HEK293 (cell line): Measurements from ENCODE around the gene TMEM88.

Experiments
- CTCF ChIA-PET: fragments of 350-600 bp; formaldehyde crosslinking; extraction: SDS; loops from one replicate; lab custom pipeline; 2021; ENCODE audit warnings: antibody characterized with exemption; lab: Yijun Ruan, JAX
- POLR2A ChIA-PET: fragments of 300-600 bp; formaldehyde crosslinking; extraction: SDS; loops from one replicate; lab custom pipeline; 2020; ENCODE audit warnings: antibody characterized with exemption, inconsistent platforms; lab: Yijun Ruan, JAX
- H3K27ac ChIP-seq: fragments of 200-500 bp; sonication (Bioruptor generic); 2 replicates; pipeline ENCODE4 v1.5.1; 2014; ENCODE audit warnings: low read depth, low read length, control low read depth, inconsistent platforms; ENCODE audit errors: extremely low read depth
- H3K36me3 ChIP-seq, 2 experiments: fragments of 200-500 bp in 1 of 2; sonication (Bioruptor generic) in 1 of 2; 1 replicate in 1 of 2; 2 replicates in 1 of 2; pipeline ENCODE4 v1.5.1; 2014 to 2017; ENCODE audit warnings: inconsistent platforms in 2 of 2, low read length in 2 of 2; ENCODE audit not compliant: control insufficient read depth in 2 of 2, insufficient read depth in 1 of 2
- H3K4me1 ChIP-seq: fragments of 200-500 bp; sonication (Bioruptor generic); 2 replicates; pipeline ENCODE4 v1.5.1; 2014; ENCODE audit warnings: mild to moderate bottlenecking, low read length, inconsistent platforms; ENCODE audit not compliant: control insufficient read depth, insufficient read depth
- H3K4me3 ChIP-seq: 2 replicates; pipeline ENCODE4 v1.5.1; 2011; ENCODE audit warnings: low read depth, mild to moderate bottlenecking, control low read depth, low read length, moderate library complexity
- H3K9me3 ChIP-seq: fragments of 200-500 bp; sonication (Bioruptor generic); 2 replicates; pipeline ENCODE4 v1.5.1; 2014; ENCODE audit warnings: low read depth, low read length, inconsistent platforms; ENCODE audit not compliant: control insufficient read depth, insufficient read depth
- KLF7 ChIP-seq: fragments of 450-650 bp; formaldehyde crosslinking; IDR thresholded peaks from 2 replicates; pipeline ENCODE4 v1.5.1; 2016; ENCODE audit warnings: missing biosample characterization, missing genetic modification characterization, borderline replicate concordance
- PRDM1 ChIP-seq: fragments of 450-650 bp; formaldehyde crosslinking; IDR thresholded peaks from 2 replicates; pipeline ENCODE4; 2016; ENCODE audit warnings: missing biosample characterization, missing genetic modification characterization
- PRDM10 ChIP-seq: fragments of 450-650 bp; formaldehyde crosslinking; IDR thresholded peaks from 2 replicates; pipeline ENCODE4 v1.5.1; 2016; ENCODE audit warnings: missing biosample characterization, missing genetic modification characterization
- SP3 ChIP-seq: fragments of 450-650 bp; formaldehyde crosslinking; IDR thresholded peaks from 2 replicates; pipeline ENCODE4 v1.5.1; 2016; ENCODE audit warnings: missing biosample characterization, missing genetic modification characterization
- ZBTB11 ChIP-seq: fragments of 450-650 bp; formaldehyde crosslinking; conservative IDR thresholded peaks from 2 replicates; pipeline ENCODE4 v1.5.1; 2016; ENCODE audit warnings: low read depth, missing biosample characterization, missing genetic modification characterization
- ZBTB17 ChIP-seq: fragments of 450-650 bp; formaldehyde crosslinking; IDR thresholded peaks from 2 replicates; pipeline ENCODE4 v1.5.1; 2016; ENCODE audit warnings: missing biosample characterization, missing genetic modification characterization
- ZNF10 ChIP-seq: fragments of 450-650 bp; formaldehyde crosslinking; IDR thresholded peaks from 2 replicates; pipeline ENCODE4 v1.5.1; 2017; ENCODE audit warnings: missing biosample characterization, missing genetic modification characterization
- ZNF121 ChIP-seq: fragments of 450-650 bp; formaldehyde crosslinking; IDR thresholded peaks from 2 replicates; pipeline ENCODE4 v1.5.1; 2016; ENCODE audit warnings: missing biosample characterization, missing genetic modification characterization
- ZNF140 ChIP-seq: fragments of 450-650 bp; formaldehyde crosslinking; IDR thresholded peaks from 2 replicates; pipeline ENCODE4 v1.5.1; 2016; ENCODE audit warnings: missing biosample characterization, missing genetic modification characterization
- ZNF202 ChIP-seq: fragments of 450-650 bp; formaldehyde crosslinking; IDR thresholded peaks from 2 replicates; pipeline ENCODE4 v1.5.1; 2016; ENCODE audit warnings: missing biosample characterization, missing genetic modification characterization, borderline replicate concordance
- ZNF223 ChIP-seq: fragments of 450-650 bp; formaldehyde crosslinking; IDR thresholded peaks from 2 replicates; pipeline ENCODE4 v1.5.1; 2016; ENCODE audit warnings: missing biosample characterization, missing genetic modification characterization
- ZNF24 ChIP-seq: fragments of 450-650 bp; formaldehyde crosslinking; IDR thresholded peaks from 2 replicates; pipeline ENCODE4 v1.5.1; 2016; ENCODE audit warnings: missing biosample characterization, missing genetic modification characterization
- ZNF335 ChIP-seq: fragments of 450-650 bp; formaldehyde crosslinking; conservative IDR thresholded peaks from 2 replicates; pipeline ENCODE4 v1.5.1; 2016; ENCODE audit warnings: missing biosample characterization, missing genetic modification characterization
- ZNF366 ChIP-seq: fragments of 450-650 bp; formaldehyde crosslinking; conservative IDR thresholded peaks from 2 replicates; pipeline ENCODE4 v1.5.1; 2016; ENCODE audit warnings: missing biosample characterization, missing genetic modification characterization
- ZNF585B ChIP-seq: fragments of 450-650 bp; formaldehyde crosslinking; IDR thresholded peaks from 2 replicates; pipeline ENCODE4 v1.5.1; 2016; ENCODE audit warnings: missing biosample characterization, missing genetic modification characterization
- ZNF670 ChIP-seq: fragments of 450-650 bp; formaldehyde crosslinking; IDR thresholded peaks from 2 replicates; pipeline ENCODE4 v1.5.1; 2016; ENCODE audit warnings: missing biosample characterization, missing genetic modification characterization, low read depth
- ZNF677 ChIP-seq: fragments of 450-650 bp; IDR thresholded peaks from 2 replicates; pipeline ENCODE4 v1.5.0; 2018; ENCODE audit warnings: missing biosample characterization, mild to moderate bottlenecking, missing genetic modification characterization, moderate library complexity
- ZSCAN16 ChIP-seq: fragments of 450-650 bp; formaldehyde crosslinking; IDR thresholded peaks from 2 replicates; pipeline ENCODE4 v1.5.1; 2016; ENCODE audit warnings: missing biosample characterization, missing genetic modification characterization

The TMEM88 gene

GRCh38 chr17:7880076-7880868, 25.4 kb downstream of the TMEM88 start:
- no peak for TF ChIP-seq KLF7 (tag by site-specific recombination)
- peak; percentile 76 for TF ChIP-seq ZNF366
- no peak for TF ChIP-seq ZNF10 (tag by site-specific recombination)
- no peak for TF ChIP-seq ZNF223 (tag by site-specific recombination)
- 0 out of 2 replicates have a peak, but pooled peaks have one; percentile 27 for TF ChIP-seq ZBTB17 (tag by site-specific recombination)
- Histone ChIP-seq H3K4me1 (peaks cover 7% of the 10 kb centered on the region), H3K27ac (no peak overlapping the region; the same call in 1 of the 2 replicates), H3K36me3 (peaks cover 49 to 64% of the 10 kb centered on the region in 2 experiments), H3K9me3 (no peaks in the 10 kb centered on the region), H3K4me3 (no peak overlapping the region)
- ChIA-PET POLR2A (no interaction called here), CTCF (interaction anchor here (0.5 kb wide), 1 partner anchor 91 kb away, joined by 3 read pairs; no protein-coding TSS in a partner anchor)

GRCh38 chr17:7881276-7882054, 26.6 kb downstream of the TMEM88 start:
- CTCF ChIA-PET: no interaction called here
- POLR2A ChIA-PET: no interaction called here
- peaks cover 37 to 52% of the 10 kb centered on the region in 2 experiments for H3K36me3 ChIP-seq
- H3K27ac ChIP-seq: no peak overlapping the region
- no peak overlapping the region for H3K4me3 ChIP-seq
- TF ChIP-seq PRDM10 (no peak), ZNF335 (peak; percentile 88), PRDM1 (tag by site-specific recombination) (peak; percentile 79; the same call in 1 of the 2 replicates), SP3 (tag by site-specific recombination) (no peak), ZNF677 (tag by site-specific recombination) (no peak), ZNF585B (no peak), ZSCAN16 (tag by site-specific recombination) (no peak), ZBTB17 (tag by site-specific recombination) (peak; percentile 54), ZNF670 (tag by site-specific recombination) (no peak), ZNF202 (tag by site-specific recombination) (no peak)
- TF ChIP-seq, all 188 proteins: peak for 3
- Histone ChIP-seq H3K4me1 (peaks cover 9% of the 10 kb centered on the region), H3K9me3 (no peaks in the 10 kb centered on the region)

GRCh38 chr17:7882068-7882467, 27.2 kb downstream of the TMEM88 start:
- POLR2A ChIA-PET: no interaction called here
- Histone ChIP-seq H3K4me1 (peaks cover 11% of the 10 kb centered on the region), H3K36me3 (peaks cover 31 to 51% of the 10 kb centered on the region in 2 experiments), H3K27ac (no peak overlapping the region), H3K9me3 (no peaks in the 10 kb centered on the region), H3K4me3 (no peak overlapping the region)
- CTCF ChIA-PET: interaction anchor here (1.2 to 2.1 kb wide), 2 partner anchors 19 to 23 kb away, joined by 4 to 23 read pairs; no protein-coding TSS in a partner anchor
- TF ChIP-seq ZNF121 (tag by site-specific recombination) (no peak), PRDM10 (no peak), ZNF140 (tag by site-specific recombination) (no peak), ZBTB11 (tag by site-specific recombination) (no peak), ZNF24 (no peak)
